ENCODE measurements around the gene BTBD9.

The BTBD9 gene

DNA sequence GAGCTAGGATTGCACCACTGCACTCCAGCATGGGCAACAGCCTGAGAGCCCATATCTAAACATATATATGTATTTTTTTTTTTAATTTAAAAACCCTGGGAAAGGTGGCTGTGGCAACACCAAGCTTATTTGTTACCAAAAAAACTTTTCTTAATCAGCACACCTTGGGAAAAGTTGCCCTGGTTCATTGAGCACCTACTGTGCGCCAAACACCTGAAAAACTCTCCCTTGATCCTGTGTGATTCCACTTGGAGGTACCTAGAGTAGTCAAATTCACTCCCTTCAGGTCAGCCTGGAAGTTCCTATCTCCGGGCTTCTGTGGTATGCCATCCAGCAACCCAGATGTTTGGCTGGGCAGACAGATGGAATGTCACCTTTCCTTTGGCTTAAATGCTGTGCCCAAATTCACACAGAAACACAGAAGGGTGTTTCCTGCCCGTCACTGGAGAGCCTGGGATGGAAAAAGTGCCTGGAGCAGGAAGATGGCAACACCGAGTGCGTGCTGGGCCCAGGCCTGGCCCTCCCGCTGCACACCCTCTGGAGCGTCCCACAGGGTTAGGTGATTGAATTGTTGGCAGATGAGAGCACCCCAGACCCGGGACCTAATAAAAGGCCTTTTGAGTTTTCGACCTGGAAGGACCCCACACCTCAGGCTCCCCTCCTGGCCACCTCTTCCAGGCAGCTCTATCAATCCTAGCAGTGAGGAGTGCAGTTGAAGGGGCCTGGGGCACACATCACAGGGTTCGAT lies 482.7 kb downstream of the BTBD9 start:
- DNase-seq (ENCODE audit: extremely low spot score) = no peak
- ChIA-PET POLR2A (no interaction called here), CTCF (no interaction called here)
- TF ChIP-seq, protein P1, sequence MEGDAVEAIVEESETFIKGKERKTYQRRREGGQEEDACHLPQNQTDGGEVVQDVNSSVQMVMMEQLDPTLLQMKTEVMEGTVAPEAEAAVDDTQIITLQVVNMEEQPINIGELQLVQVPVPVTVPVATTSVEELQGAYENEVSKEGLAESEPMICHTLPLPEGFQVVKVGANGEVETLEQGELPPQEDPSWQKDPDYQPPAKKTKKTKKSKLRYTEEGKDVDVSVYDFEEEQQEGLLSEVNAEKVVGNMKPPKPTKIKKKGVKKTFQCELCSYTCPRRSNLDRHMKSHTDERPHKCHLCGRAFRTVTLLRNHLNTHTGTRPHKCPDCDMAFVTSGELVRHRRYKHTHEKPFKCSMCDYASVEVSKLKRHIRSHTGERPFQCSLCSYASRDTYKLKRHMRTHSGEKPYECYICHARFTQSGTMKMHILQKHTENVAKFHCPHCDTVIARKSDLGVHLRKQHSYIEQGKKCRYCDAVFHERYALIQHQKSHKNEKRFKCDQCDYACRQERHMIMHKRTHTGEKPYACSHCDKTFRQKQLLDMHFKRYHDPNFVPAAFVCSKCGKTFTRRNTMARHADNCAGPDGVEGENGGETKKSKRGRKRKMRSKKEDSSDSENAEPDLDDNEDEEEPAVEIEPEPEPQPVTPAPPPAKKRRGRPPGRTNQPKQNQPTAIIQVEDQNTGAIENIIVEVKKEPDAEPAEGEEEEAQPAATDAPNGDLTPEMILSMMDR (IDR thresholded peaks at IDR 0.05; ENCODE audit: control extremely low read depth, extremely low read depth, low read depth, missing control alignments) = no peak

DNA sequence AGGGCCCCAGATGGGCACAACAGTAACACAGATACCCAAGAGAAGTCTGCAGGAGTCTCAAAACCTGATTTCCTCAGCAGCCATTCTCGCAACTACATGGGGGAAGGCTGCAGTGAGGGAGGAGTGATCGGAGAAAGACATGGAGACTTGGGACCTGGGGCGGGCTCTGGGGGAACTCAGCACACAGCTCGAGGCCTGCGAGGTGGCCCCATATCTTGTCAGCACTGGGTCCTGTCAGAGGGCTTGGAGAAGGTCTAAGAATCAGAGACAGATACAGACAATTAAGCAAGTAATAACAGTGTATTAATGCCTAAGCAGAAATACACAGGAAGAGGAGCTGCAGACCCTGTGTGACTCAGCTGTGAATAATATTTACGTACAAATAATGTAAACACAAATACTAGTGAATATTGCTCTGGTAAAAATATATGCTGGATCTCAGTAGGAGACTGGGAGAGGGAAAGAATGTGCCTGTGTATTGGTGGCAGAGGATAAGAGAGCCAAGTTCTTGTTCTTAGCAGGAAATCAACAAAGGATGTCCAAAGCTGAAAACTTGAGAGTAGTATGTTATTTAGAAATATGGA lies 484.0 kb downstream of the BTBD9 start:
- no peak for DNase-seq (ENCODE audit: extremely low spot score)
- POLR2A ChIA-PET = no interaction called here
- CTCF ChIA-PET = interaction anchor here (0.6 kb wide), 1 partner anchor 59 kb away, joined by 3 read pairs; no protein-coding TSS in a partner anchor
- TF ChIP-seq, protein P1 (IDR thresholded peaks at IDR 0.05; ENCODE audit: control extremely low read depth, extremely low read depth, low read depth, missing control alignments) = no peak

- CTCF ChIA-PET = no interaction called here
- TF ChIP-seq, protein P1 (IDR thresholded peaks at IDR 0.05; ENCODE audit: control extremely low read depth, extremely low read depth, low read depth, missing control alignments) = no peak
- POLR2A ChIA-PET = no interaction called here
- no peak for DNase-seq (ENCODE audit: extremely low spot score)
Measured at GRCh38 chr6:38155144-38155543, 484.6 kb downstream of the BTBD9 start.

DNA sequence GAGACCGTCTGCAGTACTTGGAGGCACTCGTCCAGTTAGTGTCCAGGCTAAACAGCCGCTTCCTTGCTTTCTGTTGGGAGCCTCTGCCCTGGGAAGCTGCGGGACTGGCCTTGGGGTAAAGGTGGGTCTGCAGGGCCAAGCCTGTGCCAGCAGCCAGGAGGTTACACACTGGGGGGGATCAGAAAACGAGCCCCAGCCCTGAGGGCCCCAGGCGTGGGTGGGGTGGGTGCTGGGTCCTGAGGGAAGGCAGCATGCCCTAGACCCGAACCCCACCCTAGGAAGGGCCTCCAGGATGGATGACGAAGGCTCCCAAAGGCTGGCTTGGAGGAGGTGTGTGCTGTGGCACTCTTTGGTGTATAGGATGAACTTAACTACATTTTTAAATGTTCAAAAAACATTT lies 485.0 kb downstream of the BTBD9 start:
- no peak for DNase-seq (ENCODE audit: extremely low spot score)
- POLR2A ChIA-PET = no interaction called here
- TF ChIP-seq, protein P1 (IDR thresholded peaks at IDR 0.05; ENCODE audit: control extremely low read depth, extremely low read depth, low read depth, missing control alignments) = no peak
- CTCF ChIA-PET = no interaction called here

DNA sequence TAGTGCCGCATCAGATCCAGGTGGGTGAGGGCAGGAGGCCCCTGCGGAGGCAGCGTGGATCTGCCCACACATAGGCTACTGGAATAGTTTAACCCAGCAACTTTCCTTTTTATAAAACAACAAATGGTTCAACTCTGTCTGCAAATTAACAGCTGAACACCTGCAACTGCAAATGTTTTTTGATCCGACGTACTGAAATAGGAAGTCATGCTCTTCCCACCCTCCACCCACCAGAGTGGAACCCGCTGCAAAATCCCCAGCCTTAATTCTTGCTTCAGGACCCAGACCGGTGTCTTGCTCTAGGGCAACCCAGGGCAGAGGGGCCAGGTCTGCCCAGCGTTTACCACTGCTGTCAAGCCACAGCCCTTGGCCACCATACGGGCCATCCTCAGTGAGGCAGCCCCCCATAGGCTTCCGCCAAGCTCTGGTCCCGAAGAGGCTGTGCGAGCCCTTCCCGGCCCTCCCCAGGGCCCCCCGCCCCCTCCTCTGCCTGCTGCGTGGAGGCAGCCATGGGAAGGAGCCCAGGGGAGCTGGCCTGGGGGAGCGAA lies 485.9 kb downstream of the BTBD9 start:
- ChIA-PET CTCF (no interaction called here), POLR2A (no interaction called here)

GRCh38 chr6:38153076-38153797 lies 486.5 kb downstream of the BTBD9 start:
- no peak for DNase-seq (ENCODE audit: extremely low spot score)
- CTCF ChIA-PET = no interaction called here
- TF ChIP-seq, protein P1 (IDR thresholded peaks at IDR 0.05; ENCODE audit: control extremely low read depth, extremely low read depth, low read depth, missing control alignments) = no peak
- POLR2A ChIA-PET = no interaction called here

More for the DNA sequence above, 485.9 kb downstream of the BTBD9 start:
- TF ChIP-seq, protein P1 (IDR thresholded peaks at IDR 0.05; ENCODE audit: control extremely low read depth, extremely low read depth, low read depth, missing control alignments) = no peak
- no peak for DNase-seq (ENCODE audit: extremely low spot score)

Data from GM10248 (cell line).